Keratinocyte (primary cell): ENCODE measurements around the gene LRRC4C. TPM values are rescaled to one million over a fixed set of nuclear protein-coding genes. Genes with fewer than 3 reads are reported as not detected.

ENCODE experiments used
- DNase-seq: peaks from one replicate; pipeline ENCODE4 v3.0.0-alpha.2; 2011; ENCODE audit warnings: low read depth, missing footprints, low spot score
- FAIRE-seq: peaks from 2 replicates; lab custom pipeline; 2011; peaks lifted over from hg19 to GRCh38; lab: Jason Lieb, UNC
- H2AFZ ChIP-seq: 2 replicates; pipeline ENCODE4 v1.6.0; 2012; ENCODE audit warnings: low read length, control low read depth, inconsistent platforms; ENCODE audit not compliant: control insufficient read depth
- H3K27ac ChIP-seq: 2 replicates; pipeline ENCODE4 v1.5.1; 2011; ENCODE audit warnings: low read length; ENCODE audit not compliant: control insufficient read depth, insufficient read depth
- H3K27me3 ChIP-seq: 3 replicates; pipeline ENCODE4 v1.6.0; 2011; ENCODE audit warnings: low read length; ENCODE audit not compliant: control insufficient read depth, insufficient read depth; ENCODE audit errors: extremely low read depth
- H3K36me3 ChIP-seq, 2 experiments: 2 replicates in 1 of 2; 3 replicates in 1 of 2; pipeline ENCODE4 v1.5.1; 2011; ENCODE audit warnings: low read length in 2 of 2, mild to moderate bottlenecking in 1 of 2; ENCODE audit not compliant: control insufficient read depth in 2 of 2, insufficient read depth in 2 of 2; ENCODE audit errors: extremely low read depth in 1 of 2
- H3K4me1 ChIP-seq: 3 replicates; pipeline ENCODE4 v1.5.1; 2011; ENCODE audit warnings: low read length; ENCODE audit not compliant: control insufficient read depth, insufficient read depth; ENCODE audit errors: extremely low read depth
- H3K4me2 ChIP-seq: 3 replicates; pipeline ENCODE4 v1.6.0; 2011; ENCODE audit warnings: low read depth, low read length; ENCODE audit not compliant: control insufficient read depth, insufficient read depth; ENCODE audit errors: extremely low read depth
- H3K4me3 ChIP-seq, 3 experiments: fragments of 200-600 bp in 1 of 3; sonication (generic) in 1 of 3; 2 replicates in 2 of 3; 3 replicates in 1 of 3; pipeline ENCODE4 v1.5.1; 2011 to 2016; ENCODE audit warnings: low read length in 3 of 3, mild to moderate bottlenecking in 3 of 3, control low read depth in 2 of 3, inconsistent platforms in 1 of 3, low read depth in 1 of 3, mixed read lengths in 1 of 3, mixed run types in 1 of 3, moderate library complexity in 1 of 3; ENCODE audit not compliant: control insufficient read depth in 2 of 3, insufficient read depth in 2 of 3; ENCODE audit errors: extremely low read depth in 1 of 3
- H3K79me2 ChIP-seq: 2 replicates; pipeline ENCODE4 v1.6.0; 2012; ENCODE audit warnings: low read length; ENCODE audit not compliant: control insufficient read depth, insufficient read depth
- H3K9ac ChIP-seq: 3 replicates; pipeline ENCODE4 v1.6.0; 2011; ENCODE audit warnings: low read length; ENCODE audit not compliant: control insufficient read depth, insufficient read depth; ENCODE audit errors: extremely low read depth
- H3K9me1 ChIP-seq: 3 replicates; pipeline ENCODE4 v1.6.0; 2011; ENCODE audit warnings: low read length; ENCODE audit not compliant: control insufficient read depth, insufficient read depth; ENCODE audit errors: extremely low read depth
- H3K9me3 ChIP-seq: 2 replicates; pipeline ENCODE4 v1.5.1; 2012; ENCODE audit warnings: low read depth, low read length; ENCODE audit not compliant: control insufficient read depth
- H4K20me1 ChIP-seq: 3 replicates; pipeline ENCODE4 v1.6.0; 2011; ENCODE audit warnings: low read length; ENCODE audit not compliant: control insufficient read depth, insufficient read depth; ENCODE audit errors: extremely low read depth
- CTCF ChIP-seq, 3 experiments: IDR thresholded peaks in 1 of 3; conservative IDR thresholded peaks in 1 of 3; optimal IDR thresholded peaks in 1 of 3; 2 replicates in 2 of 3; 3 replicates in 1 of 3; pipeline versions ENCODE3 to v1.5.1; 2011; ENCODE audit warnings: low read length in 3 of 3, mild to moderate bottlenecking in 3 of 3, moderate library complexity in 2 of 3, control low read depth in 1 of 3, inconsistent platforms in 1 of 3; ENCODE audit not compliant: insufficient read depth in 2 of 3; ENCODE audit errors: extremely low read depth in 1 of 3
- EZH2 ChIP-seq: IDR thresholded peaks from one replicate; pipeline ENCODE4 v1.6.1; 2012; ENCODE audit warnings: inconsistent platforms, mild to moderate bottlenecking, low read length, moderate library complexity
- dilution Hi-C: fragments of 300-500 bp; cut with MboI; formaldehyde crosslinking; loops from one replicate; pipeline ENCODE4 v1.7.0; 2020; ENCODE audit warnings: low sequenced_read_pairs; ENCODE audit not compliant: extremely low pct_ligation_motif_present
- polyA plus RNA-seq, 5 experiments: library from polyadenylated mRNA; depleted of rRNA in 3 of 5; stranded (reverse) in 3 of 5; stranded (forward) in 1 of 5; unstranded in 1 of 5; fragments of >200 nt; gene quantifications; 1 replicate in 1 of 5; 2 replicates in 3 of 5; 3 replicates in 1 of 5; pipeline versions ENCODE4 v1.2.1 to v1.2.3, GENCODE V29; 2011 to 2012; ENCODE audit warnings: missing spikeins in 2 of 5, low read depth in 1 of 5, low replicate concordance in 1 of 5

The LRRC4C gene
- polyA plus RNA-seq, 1 donor (not counting 4 experiments of a cell fraction or from before 2014, with no cell fraction given): not detected

- no peaks in the 10 kb centered on the region for H4K20me1 ChIP-seq
- TF ChIP-seq CTCF (optimal IDR thresholded peaks at IDR 0.05 in 1 of 3, IDR thresholded peaks at IDR 0.05 in 1 of 3, conservative IDR thresholded peaks at IDR 0.05 in 1 of 3; ENCODE audit: extremely low read depth in 1 of 3, insufficient read depth in 2 of 3, low read length in 3 of 3): no peak
- TF ChIP-seq EZH2: no peak
- no peak overlapping the region for H3K9ac ChIP-seq
- H3K79me2 ChIP-seq: no peaks in the 10 kb centered on the region
- no peak overlapping the region for H2AFZ ChIP-seq
- FAIRE-seq (no peak), DNase-seq (no peak)
- H3K27me3 ChIP-seq: no peaks in the 10 kb centered on the region
- no peak overlapping the region for H3K27ac ChIP-seq
- no peaks in the 10 kb centered on the region for H3K36me3 ChIP-seq
- no peak overlapping the region for H3K4me3 ChIP-seq
- H3K4me1 ChIP-seq: no peaks in the 10 kb centered on the region
- no peak overlapping the region for H3K4me2 ChIP-seq
- dilution Hi-C loops: no loop called here
- H3K9me3 ChIP-seq: no peaks in the 10 kb centered on the region
- no peaks in the 10 kb centered on the region for H3K9me1 ChIP-seq
Observed at GRCh38 chr11:40683010-40683409, 776.4 kb downstream of the LRRC4C start.

DNA sequence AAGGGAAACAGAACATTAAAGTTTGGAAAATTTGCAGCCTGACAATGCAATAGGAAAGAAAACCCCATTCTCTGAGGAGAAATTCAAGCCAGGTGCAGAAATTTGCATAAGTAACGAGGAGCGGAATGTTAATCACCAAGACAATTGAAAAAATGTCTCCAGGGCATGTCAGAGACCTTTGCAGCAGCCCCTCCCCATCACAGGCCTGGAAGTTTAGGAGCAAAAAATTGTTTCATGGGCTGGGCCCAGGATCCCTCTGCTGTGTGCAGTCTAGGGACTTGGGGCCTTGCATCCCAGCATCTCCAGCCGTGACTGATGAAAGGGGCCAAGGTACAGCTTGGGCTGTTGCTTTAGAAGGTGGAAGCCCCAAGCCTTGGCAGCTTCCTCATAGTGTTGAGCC, 780.2 kb downstream of the LRRC4C start:
- FAIRE-seq: no peak
- Histone ChIP-seq H3K27me3 (no peaks in the 10 kb centered on the region), H3K9me3 (no peaks in the 10 kb centered on the region), H2AFZ (no peak overlapping the region), H3K9ac (no peak overlapping the region), H3K27ac (no peak overlapping the region), H3K4me3 (no peak overlapping the region), H3K4me1 (no peaks in the 10 kb centered on the region), H3K9me1 (no peaks in the 10 kb centered on the region), H3K36me3 (no peaks in the 10 kb centered on the region), H3K79me2 (no peaks in the 10 kb centered on the region), H4K20me1 (no peaks in the 10 kb centered on the region), H3K4me2 (no peak overlapping the region)
- DNase-seq: no peak
- dilution Hi-C loops: no loop called here
- TF ChIP-seq CTCF (optimal IDR thresholded peaks at IDR 0.05 in 1 of 3, IDR thresholded peaks at IDR 0.05 in 1 of 3, conservative IDR thresholded peaks at IDR 0.05 in 1 of 3; ENCODE audit: extremely low read depth in 1 of 3, insufficient read depth in 2 of 3, low read length in 3 of 3): no peak
